ENCODE data around the gene ANKRD9. TPM values are rescaled to one million over a fixed set of nuclear protein-coding genes. Genes with fewer than 3 reads are reported as not detected.

Gene ANKRD9
- polyA plus RNA-seq, 1 donor from 2014 or later = 1.5 TPM

GRCh38 chr14:102472791-102473150 lies 36.8 kb downstream of the ANKRD9 start:
- H3K9ac ChIP-seq (ENCODE audit: low read length) = no peak overlapping the region
- H4K20me1 ChIP-seq (ENCODE audit: insufficient read depth) = no peaks in the 10 kb centered on the region
- no peaks in the 10 kb centered on the region for H3K27me3 ChIP-seq (ENCODE audit: insufficient read depth, low read depth, low read length)
- no peaks in the 10 kb centered on the region for H3K9me3 ChIP-seq (ENCODE audit: low read length)
- no peak overlapping the region for H3K4me2 ChIP-seq (ENCODE audit: low read length)
- H3K79me2 ChIP-seq (replicated peaks; ENCODE audit: insufficient read depth, low read length) = no peaks in the 10 kb centered on the region
- H3F3A ChIP-seq (ENCODE audit: insufficient read depth, low read length, poor library complexity, severe bottlenecking) = no peaks in the 10 kb centered on the region
- no peak overlapping the region for H3K27ac ChIP-seq (ENCODE audit: low read length)
- no peak overlapping the region for H3K4me3 ChIP-seq (ENCODE audit: low read length)
- H3K9me2 ChIP-seq (ENCODE audit: insufficient read depth, low read length) = no peaks in the 10 kb centered on the region
- H3K36me3 ChIP-seq (ENCODE audit: insufficient read depth, low read length) = no peaks in the 10 kb centered on the region
- TF ChIP-seq RAD21 (conservative IDR thresholded peaks at IDR 0.05) = no peak
- TF ChIP-seq POLR2AphosphoS5 (IDR thresholded peaks at IDR 0.05) = no peak
- no peak for TF ChIP-seq MXI1 (conservative IDR thresholded peaks at IDR 0.05; ENCODE audit: poor library complexity, severe bottlenecking)
- TF ChIP-seq CTCF (IDR thresholded peaks at IDR 0.05; ENCODE audit: poor library complexity, severe bottlenecking) = no peak
- TF ChIP-seq TAF1 (IDR thresholded peaks at IDR 0.05; ENCODE audit: low read depth) = no peak
- no peak for TF ChIP-seq EZH2 (IDR thresholded peaks at IDR 0.05; ENCODE audit: borderline replicate concordance, insufficient read depth, low read length, poor library complexity, severe bottlenecking)
- TF ChIP-seq SMC3 (conservative IDR thresholded peaks at IDR 0.05; ENCODE audit: poor library complexity) = no peak
- TF ChIP-seq EP300 (conservative IDR thresholded peaks at IDR 0.05; ENCODE audit: poor library complexity, severe bottlenecking) = no peak
- TF ChIP-seq REST (IDR thresholded peaks at IDR 0.05; ENCODE audit: borderline replicate concordance) = no peak
- no peak overlapping the region for H2AFZ ChIP-seq (ENCODE audit: low read depth, low read length)

- H3K9ac ChIP-seq (ENCODE audit: low read length) = no peak overlapping the region
- H3F3A ChIP-seq (ENCODE audit: insufficient read depth, low read length, poor library complexity, severe bottlenecking) = no peaks in the 10 kb centered on the region
- no peak overlapping the region for H2AFZ ChIP-seq (ENCODE audit: low read depth, low read length)
- H3K36me3 ChIP-seq (ENCODE audit: insufficient read depth, low read length) = no peaks in the 10 kb centered on the region
- H3K9me2 ChIP-seq (ENCODE audit: insufficient read depth, low read length) = no peaks in the 10 kb centered on the region
- no peaks in the 10 kb centered on the region for H4K20me1 ChIP-seq (ENCODE audit: insufficient read depth)
- H3K4me3 ChIP-seq (ENCODE audit: low read length) = no peak overlapping the region
- H3K27me3 ChIP-seq (ENCODE audit: insufficient read depth, low read depth, low read length) = no peaks in the 10 kb centered on the region
- no peaks in the 10 kb centered on the region for H3K79me2 ChIP-seq (replicated peaks; ENCODE audit: insufficient read depth, low read length)
- no peak overlapping the region for H3K27ac ChIP-seq (ENCODE audit: low read length)
- no peak for TF ChIP-seq REST (IDR thresholded peaks at IDR 0.05; ENCODE audit: borderline replicate concordance)
- no peak for TF ChIP-seq SMC3 (conservative IDR thresholded peaks at IDR 0.05; ENCODE audit: poor library complexity)
- no peak for TF ChIP-seq EP300 (conservative IDR thresholded peaks at IDR 0.05; ENCODE audit: poor library complexity, severe bottlenecking)
- TF ChIP-seq EZH2 (IDR thresholded peaks at IDR 0.05; ENCODE audit: borderline replicate concordance, insufficient read depth, low read length, poor library complexity, severe bottlenecking) = no peak
- no peak for TF ChIP-seq MXI1 (conservative IDR thresholded peaks at IDR 0.05; ENCODE audit: poor library complexity, severe bottlenecking)
- TF ChIP-seq RAD21 (conservative IDR thresholded peaks at IDR 0.05) = no peak
- TF ChIP-seq TAF1 (IDR thresholded peaks at IDR 0.05; ENCODE audit: low read depth) = no peak
- H3K4me2 ChIP-seq (ENCODE audit: low read length) = no peak overlapping the region
- no peaks in the 10 kb centered on the region for H3K9me3 ChIP-seq (ENCODE audit: low read length)
These were observed 37.4 kb downstream of the ANKRD9 start for GRCh38 chr14:102471921-102472790.

Measured in neural cell (in vitro differentiated cells).